ENCODE measurements around the gene ARHGEF3.
A peak's percentile ranks its signal among the peaks of the same experiment; 100 is the strongest.

Gene ARHGEF3

GRCh38 chr3:56801662-56802377 lies at the start of gene ARHGEF3 (continued):
- TF ChIP-seq ZNF350 (tag by site-specific recombination; IDR thresholded peaks at IDR 0.05), result no peak
- TF ChIP-seq ZNF837 (tag by site-specific recombination; IDR thresholded peaks at IDR 0.05), result no peak
- peak; percentile 50; the same call in 1 of the 2 replicates for TF ChIP-seq SP7 (tag by site-specific recombination; IDR thresholded peaks at IDR 0.05)
- TF ChIP-seq HOXA7 (CRISPR knock-in tag; IDR thresholded peaks at IDR 0.05; ENCODE audit: borderline replicate concordance), result no peak
- no peak for TF ChIP-seq ZNF280C (tag by site-specific recombination; IDR thresholded peaks at IDR 0.05)
- TF ChIP-seq KLF1 (tag by site-specific recombination; IDR thresholded peaks at IDR 0.05), result peak; percentile 48
- TF ChIP-seq ZNF23 (tag by site-specific recombination; IDR thresholded peaks at IDR 0.05; ENCODE audit: borderline replicate concordance), result no peak
- TF ChIP-seq MZF1 (tag by site-specific recombination; IDR thresholded peaks at IDR 0.05; ENCODE audit: borderline replicate concordance), result no peak
- no peak for TF ChIP-seq ZNF555 (tag by site-specific recombination; conservative IDR thresholded peaks at IDR 0.05)
- peak; percentile 43; the same call in 1 of the 2 replicates for TF ChIP-seq ZIC2 (tag by site-specific recombination; IDR thresholded peaks at IDR 0.05)
- peak; percentile 57; the same call in 1 of the 2 replicates for TF ChIP-seq KLF16 (tag by site-specific recombination; IDR thresholded peaks at IDR 0.05)
- TF ChIP-seq, protein P1, sequence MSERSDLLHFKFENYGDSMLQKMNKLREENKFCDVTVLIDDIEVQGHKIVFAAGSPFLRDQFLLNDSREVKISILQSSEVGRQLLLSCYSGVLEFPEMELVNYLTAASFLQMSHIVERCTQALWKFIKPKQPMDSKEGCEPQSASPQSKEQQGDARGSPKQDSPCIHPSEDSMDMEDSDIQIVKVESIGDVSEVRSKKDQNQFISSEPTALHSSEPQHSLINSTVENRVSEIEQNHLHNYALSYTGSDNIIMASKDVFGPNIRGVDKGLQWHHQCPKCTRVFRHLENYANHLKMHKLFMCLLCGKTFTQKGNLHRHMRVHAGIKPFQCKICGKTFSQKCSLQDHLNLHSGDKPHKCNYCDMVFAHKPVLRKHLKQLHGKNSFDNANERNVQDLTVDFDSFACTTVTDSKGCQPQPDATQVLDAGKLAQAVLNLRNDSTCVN (tag by site-specific recombination; optimal IDR thresholded peaks at IDR 0.05), result peak; percentile 24
- peak; percentile 86 for TF ChIP-seq GLIS2 (tag by site-specific recombination; IDR thresholded peaks at IDR 0.05)
- TF ChIP-seq ZNF843 (tag by site-specific recombination; IDR thresholded peaks at IDR 0.05), result no peak
- no peak for TF ChIP-seq ZNF449 (tag by site-specific recombination; IDR thresholded peaks at IDR 0.05)
- no peak for TF ChIP-seq ZNF148 (tag by site-specific recombination; IDR thresholded peaks at IDR 0.05; ENCODE audit: borderline replicate concordance)
- no peak for TF ChIP-seq BCL11B (tag by site-specific recombination; IDR thresholded peaks at IDR 0.05; ENCODE audit: low read depth)
- no peak for TF ChIP-seq ZNF529 (tag by site-specific recombination; IDR thresholded peaks at IDR 0.05; ENCODE audit: insufficient replicate concordance)
- TF ChIP-seq GFI1B (tag by site-specific recombination; IDR thresholded peaks at IDR 0.05), result no peak
- TF ChIP-seq ZNF138 (tag by site-specific recombination; IDR thresholded peaks at IDR 0.05; ENCODE audit: borderline replicate concordance), result no peak
- TF ChIP-seq ZNF473 (tag by site-specific recombination; IDR thresholded peaks at IDR 0.05), result no peak
- no peak for TF ChIP-seq ZNF530 (tag by site-specific recombination; IDR thresholded peaks at IDR 0.05; ENCODE audit: low read depth)
- TF ChIP-seq ZNF785 (tag by site-specific recombination; IDR thresholded peaks at IDR 0.05), result peak; percentile 71; the same call in 1 of the 2 replicates
- TF ChIP-seq ZNF146 (tag by site-specific recombination; IDR thresholded peaks at IDR 0.05), result no peak
- no peak for TF ChIP-seq ZNF610 (tag by site-specific recombination; IDR thresholded peaks at IDR 0.05; ENCODE audit: borderline replicate concordance)
- peak; percentile 64; the same call in 1 of the 2 replicates for TF ChIP-seq ZSCAN30 (tag by site-specific recombination; IDR thresholded peaks at IDR 0.05)
- peak; percentile 63 for TF ChIP-seq ZBTB17 (tag by site-specific recombination; IDR thresholded peaks at IDR 0.05)
- TF ChIP-seq ZNF791 (tag by site-specific recombination; IDR thresholded peaks at IDR 0.05), result no peak
- TF ChIP-seq ZNF2 (tag by site-specific recombination; IDR thresholded peaks at IDR 0.05), result no peak
- no peak for TF ChIP-seq ZNF19 (tag by site-specific recombination; IDR thresholded peaks at IDR 0.05; ENCODE audit: low read depth)
- TF ChIP-seq ZNF521 (tag by site-specific recombination; IDR thresholded peaks at IDR 0.05), result no peak

All from HEK293 (cell line).